Measurements from ENCODE around the gene NOL3. TPM values are rescaled to one million over a fixed set of nuclear protein-coding genes. Genes with fewer than 3 reads are reported as not detected.

NOL3 gene
- total and polyA plus RNA-seq, 2 of the 4 experiments (the other 2 are of a cell fraction), result 6.1 to 17.2 TPM

DNA sequence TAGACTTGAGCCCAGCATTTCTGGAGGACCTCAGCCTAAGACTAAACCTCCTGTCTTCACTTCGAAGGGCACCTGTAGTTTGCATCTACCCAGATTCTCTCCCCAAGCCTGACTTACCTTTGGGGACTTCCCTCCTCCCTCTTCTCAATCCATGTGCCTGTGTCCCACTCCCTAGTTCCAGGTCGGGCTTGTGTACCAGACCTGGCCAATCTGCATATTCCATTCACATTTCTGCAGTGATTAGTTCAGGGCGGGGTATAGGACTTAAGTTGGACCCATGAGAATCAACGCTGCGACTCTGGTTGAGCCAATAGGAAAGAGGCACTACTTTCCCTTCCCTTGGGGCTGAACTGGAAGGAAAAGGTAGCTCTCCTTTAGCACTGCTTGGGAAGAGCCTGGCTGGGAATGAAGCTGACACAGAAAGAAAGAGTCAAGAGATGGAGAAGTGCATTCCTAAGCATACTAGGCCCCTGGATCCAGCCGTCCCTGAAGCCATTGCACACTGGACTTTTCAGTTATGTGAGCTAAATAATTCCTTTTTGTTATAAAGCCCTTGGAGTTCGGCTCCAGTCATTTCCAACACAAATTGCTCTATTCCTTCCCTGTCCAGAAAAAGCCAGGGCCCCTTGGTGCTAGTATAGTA lies 13.1 kb upstream of the NOL3 start (continued):
- no peak for TF ChIP-seq RFX5 (IDR thresholded peaks at IDR 0.05; ENCODE audit: low read depth, low read length)

DNA sequence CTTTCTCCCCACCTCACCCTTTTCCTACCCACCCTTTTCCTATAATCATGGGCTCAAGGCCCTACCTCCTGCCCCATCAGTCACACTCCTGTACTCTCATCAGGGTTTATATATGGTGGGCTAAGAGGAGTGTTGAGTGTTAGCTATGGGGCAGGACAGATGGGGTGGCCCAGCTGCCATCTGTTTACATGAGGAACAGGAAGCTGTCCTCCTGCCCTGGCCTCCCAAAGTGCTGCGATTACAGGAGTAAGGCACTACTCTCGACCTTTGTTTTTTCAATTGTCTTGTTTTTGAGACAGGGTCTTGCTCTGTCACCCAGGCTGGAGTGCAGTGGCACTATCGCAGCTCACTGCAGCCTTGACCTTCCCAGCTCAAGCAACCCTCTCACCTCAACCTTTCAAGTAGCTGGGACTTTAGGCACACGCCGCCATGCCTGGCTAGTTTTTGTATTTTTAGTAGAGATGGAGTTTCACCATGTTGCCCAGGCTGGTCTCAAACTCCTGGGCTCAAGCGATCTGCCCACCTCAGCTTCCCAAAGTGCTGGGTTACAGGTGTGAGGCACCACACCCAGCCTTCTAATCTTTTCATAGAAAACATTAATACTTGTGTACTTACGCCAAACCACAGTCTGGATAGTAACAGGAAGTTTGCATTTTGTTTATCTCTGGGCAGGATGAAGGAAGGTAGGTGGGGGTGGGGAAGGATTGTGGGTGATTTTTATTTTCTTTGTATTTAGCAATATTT lies 12.3 kb upstream of the NOL3 start:
- no peaks in the 10 kb centered on the region for H3K36me3 ChIP-seq (ENCODE audit: control insufficient read depth, insufficient read depth, low read length)
- peaks cover 6% of the 10 kb centered on the region; the same call in 1 of the 2 replicates for H3K4me1 ChIP-seq (ENCODE audit: control insufficient read depth, insufficient read depth, low read length)
- DNase-seq (no peak), ATAC-seq (ENCODE audit: low read depth) (no peak)
- peaks cover 5% of the 10 kb centered on the region; the same call in 1 of the 2 replicates for H3K9me1 ChIP-seq (ENCODE audit: insufficient read depth, low read length)
- peaks cover 10 to 25% of the 10 kb centered on the region in 2 experiments; a peak in 2 of 4 replicates for H3K79me1 ChIP-seq (ENCODE audit: low read depth in 1 of 2, low read length in 2 of 2)
- intact Hi-C loops (cut with micrococcal nuclease) (loop anchor here (10.0 kb wide), 1 partner anchor 263 kb away; no protein-coding TSS in a partner anchor), in situ Hi-C loops (cut with MboI; ENCODE audit: low sequenced_read_pairs) (loop anchor here (5.0 kb wide), 1 partner anchor 196 kb away; the partner anchor contains the start of gene CES3), dilution Hi-C loops (cut with HindIII; ENCODE audit: low sequenced_read_pairs, unreplicated experiment) (no loop called here)
- no peak overlapping the region for H2BK5ac ChIP-seq (ENCODE audit: low read depth, low read length, poor library complexity, severe bottlenecking)
- CTCF ChIA-PET, result interaction anchor here (0.9 kb wide), 1 partner anchor 27 kb away, joined by 3 read pairs; no protein-coding TSS in a partner anchor
- H3K18ac ChIP-seq (ENCODE audit: low read depth, low read length), result no peak overlapping the region
- no peak overlapping the region for H3K56ac ChIP-seq (ENCODE audit: extremely low read depth, insufficient read depth, low read length)
- no peak overlapping the region for H2BK120ac ChIP-seq (ENCODE audit: low read depth, low read length)
- WGBS, 2 experiments (ENCODE audit: extremely low coverage in 2 of 2, insufficient read length in 1 of 2), result 41% methylated on average over 2 of the region's 7 CpGs; no CpG with 5 or more reads in 1 of the 2 experiments
- no peak overlapping the region for H3K9ac ChIP-seq (ENCODE audit: low read depth, low read length)
- no peaks in the 10 kb centered on the region for H3K9me3 ChIP-seq (ENCODE audit: control insufficient read depth, insufficient read depth, low read length)
- H2AFZ ChIP-seq (replicated peaks; ENCODE audit: low read length, poor library complexity), result no peak overlapping the region
- H2AK5ac ChIP-seq (ENCODE audit: low read depth, low read length), result no peak overlapping the region; the same call in 1 of the 2 replicates
- H3K23ac ChIP-seq (ENCODE audit: low read depth, low read length), result no peak overlapping the region
- POLR2A ChIA-PET (ENCODE audit: unreplicated experiment), result no interaction called here
- no peak overlapping the region for H3K27ac ChIP-seq (ENCODE audit: insufficient read depth, low read length)
- H2BK15ac ChIP-seq (ENCODE audit: low read depth, low read length), result no peak overlapping the region
- no peak overlapping the region for H4K91ac ChIP-seq (ENCODE audit: insufficient read depth, low read depth, low read length)
- H4K20me1 ChIP-seq (ENCODE audit: insufficient read depth, low read length), result peaks cover 30% of the 10 kb centered on the region
- H3K14ac ChIP-seq (replicated peaks; ENCODE audit: low read depth, low read length), result no peak overlapping the region
- no peak overlapping the region for H3K4ac ChIP-seq (ENCODE audit: low read depth, low read length)
- peaks cover 1% of the 10 kb centered on the region; the same call in 1 of the 2 replicates for H3K27me3 ChIP-seq (ENCODE audit: control insufficient read depth, insufficient read depth, low read length)
- no peak overlapping the region for H3K4me3 ChIP-seq (ENCODE audit: insufficient read depth, low read depth, low read length)
- no TSS peak for BruUV-seq (replicated peaks)
- no peak overlapping the region for H2AK9ac ChIP-seq (replicated peaks; ENCODE audit: low read depth, low read length, poor library complexity)
- H3K4me2 ChIP-seq (ENCODE audit: low read depth, low read length), result no peak overlapping the region
- H4K5ac ChIP-seq (ENCODE audit: low read depth, low read length), result no peak overlapping the region
- no peak overlapping the region for H2BK20ac ChIP-seq (ENCODE audit: low read depth, low read length)
- H4K8ac ChIP-seq (ENCODE audit: low read depth in 2 of 2, low read length in 2 of 2), result no peak overlapping the region
- TF ChIP-seq MAZ (IDR thresholded peaks at IDR 0.05; ENCODE audit: borderline replicate concordance, low read depth, low read length) (no peak), MXI1 (IDR thresholded peaks at IDR 0.05; ENCODE audit: borderline replicate concordance, low read depth, low read length) (no peak), BHLHE40 (IDR thresholded peaks at IDR 0.05; ENCODE audit: low read depth, low read length) (no peak), FOS (IDR thresholded peaks at IDR 0.05; ENCODE audit: low read depth, low read length) (no peak), NFE2L2 (IDR thresholded peaks at IDR 0.05; ENCODE audit: low read depth, low read length) (no peak), SMC3 (IDR thresholded peaks at IDR 0.05; ENCODE audit: low read depth, low read length) (no peak), CEBPB (IDR thresholded peaks at IDR 0.05; ENCODE audit: low read depth, low read length) (no peak), RFX5 (IDR thresholded peaks at IDR 0.05; ENCODE audit: low read depth, low read length) (no peak), RCOR1 (IDR thresholded peaks at IDR 0.05; ENCODE audit: insufficient replicate concordance, low read length) (no peak), RAD21 (IDR thresholded peaks at IDR 0.05; ENCODE audit: low read length) (no peak), CHD1 (IDR thresholded peaks at IDR 0.05; ENCODE audit: low read depth, low read length) (no peak), POLR2A (IDR thresholded peaks at IDR 0.05; ENCODE audit: low read depth, low read length) (no peak)
- TF ChIP-seq, protein P1, sequence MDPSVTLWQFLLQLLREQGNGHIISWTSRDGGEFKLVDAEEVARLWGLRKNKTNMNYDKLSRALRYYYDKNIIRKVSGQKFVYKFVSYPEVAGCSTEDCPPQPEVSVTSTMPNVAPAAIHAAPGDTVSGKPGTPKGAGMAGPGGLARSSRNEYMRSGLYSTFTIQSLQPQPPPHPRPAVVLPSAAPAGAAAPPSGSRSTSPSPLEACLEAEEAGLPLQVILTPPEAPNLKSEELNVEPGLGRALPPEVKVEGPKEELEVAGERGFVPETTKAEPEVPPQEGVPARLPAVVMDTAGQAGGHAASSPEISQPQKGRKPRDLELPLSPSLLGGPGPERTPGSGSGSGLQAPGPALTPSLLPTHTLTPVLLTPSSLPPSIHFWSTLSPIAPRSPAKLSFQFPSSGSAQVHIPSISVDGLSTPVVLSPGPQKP (IDR thresholded peaks at IDR 0.05; ENCODE audit: borderline replicate concordance, low read depth, low read length), result no peak
- TF ChIP-seq, protein P2, sequence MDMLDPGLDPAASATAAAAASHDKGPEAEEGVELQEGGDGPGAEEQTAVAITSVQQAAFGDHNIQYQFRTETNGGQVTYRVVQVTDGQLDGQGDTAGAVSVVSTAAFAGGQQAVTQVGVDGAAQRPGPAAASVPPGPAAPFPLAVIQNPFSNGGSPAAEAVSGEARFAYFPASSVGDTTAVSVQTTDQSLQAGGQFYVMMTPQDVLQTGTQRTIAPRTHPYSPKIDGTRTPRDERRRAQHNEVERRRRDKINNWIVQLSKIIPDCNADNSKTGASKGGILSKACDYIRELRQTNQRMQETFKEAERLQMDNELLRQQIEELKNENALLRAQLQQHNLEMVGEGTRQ (IDR thresholded peaks at IDR 0.05; ENCODE audit: low read depth, low read length), result no peak
